Sigmoid colon (tissue), 7 donors: Measurements from ENCODE around the gene HRH2. TPM values are rescaled to one million over a fixed set of nuclear protein-coding genes. Genes with fewer than 3 reads are reported as not detected.

Experiments
- DNase-seq: peaks from one replicate; pipeline ENCODE4 v3.0.0-alpha.2; 2019
- H3K27ac ChIP-seq, 4 donors: fragments of 200-600 bp; sonication (generic); one replicate each; pipeline ENCODE4 v1.5.1; 2016 to 2019; ENCODE audit warnings: mild to moderate bottlenecking in 1 of 4
- H3K27me3 ChIP-seq, 3 donors: fragments of 200-600 bp; sonication (generic); one replicate each; pipeline ENCODE4 v1.5.1; 2019; ENCODE audit warnings: mild to moderate bottlenecking in 1 of 3
- H3K36me3 ChIP-seq, 4 donors: fragments of 200-600 bp; sonication (generic); one replicate each; pipeline ENCODE4 v1.5.1; 2016 to 2019
- H3K4me1 ChIP-seq, 4 donors: fragments of 200-600 bp; sonication (generic); one replicate each; pipeline ENCODE4 v1.5.1; 2017 to 2019
- H3K4me3 ChIP-seq, 4 donors: fragments of 200-600 bp; sonication (generic); one replicate each; pipeline ENCODE4 v1.5.1; 2017 to 2019; ENCODE audit warnings: mild to moderate bottlenecking in 2 of 4, moderate library complexity in 1 of 4
- H3K9me3 ChIP-seq, 4 donors: fragments of 200-600 bp in 3 of 4; sonication (generic) in 3 of 4; one replicate each; pipeline versions ENCODE4 v1.5.1 to v1.6.1; 2013 to 2019
- EP300 ChIP-seq, 4 donors: sonication (generic); formaldehyde crosslinking; IDR thresholded peaks; one replicate each; pipeline ENCODE4 v1.6.1; 2017; ENCODE audit warnings: antibody characterized with exemption in 4 of 4
- POLR2A ChIP-seq, 2 donors: fragments of 450-650 bp; IDR thresholded peaks; one replicate each; pipeline ENCODE4 v1.6.1; 2016; ENCODE audit warnings: antibody characterized with exemption in 2 of 2, mild to moderate bottlenecking in 2 of 2, moderate library complexity in 2 of 2
- POLR2AphosphoS5 ChIP-seq, 4 donors: sonication (generic); formaldehyde crosslinking; IDR thresholded peaks; one replicate each; pipeline ENCODE4 v1.6.1; 2017; ENCODE audit warnings: antibody characterized with exemption in 4 of 4
- WGBS, 2 donors: extraction: QIAGEN DNeasy Blood & Tissue Kit; methylation state at CpG; one replicate each; pipeline ENCODE4 v1.1.7; 2013; 5-methylcytosine and 5-hydroxymethylcytosine counted together
- intact Hi-C: fragments of 100-400 bp; cut with DNase I; formaldehyde crosslinking; loops from one replicate; pipeline ENCODE4 v1.15.1; 2023
- polyA plus RNA-seq, 3 donors: library from polyadenylated mRNA; stranded (reverse); fragments of 200-250 nt; gene quantifications; one replicate each; pipeline ENCODE4 v1.2.3, GENCODE V29; 2013
- total RNA-seq, 4 donors: library from RNA; depleted of rRNA; stranded (reverse); fragments of >200 nt; gene quantifications; one replicate each; pipeline ENCODE4 v1.1.0, GENCODE V29; 2016
- TF ChIP-seq, protein P1 (sequence below), 4 experiments: fragments of 450-650 bp in 3 of 4; fragments of 200-600 bp in 1 of 4; IDR thresholded peaks; one replicate each; pipeline ENCODE4 v1.5.1; 2016 to 2019; ENCODE audit warnings: antibody characterized with exemption in 4 of 4, mild to moderate bottlenecking in 3 of 4, moderate library complexity in 2 of 4
- donor health status: healthy with polysubstance abuse.
- donor health status: Bipolar disorder and iron deficiency.
- donor health status: healthy.

Gene HRH2
- total and polyA plus RNA-seq, 7 donors, result under 0.01 to 3.8 (median 1.5) TPM

DNA sequence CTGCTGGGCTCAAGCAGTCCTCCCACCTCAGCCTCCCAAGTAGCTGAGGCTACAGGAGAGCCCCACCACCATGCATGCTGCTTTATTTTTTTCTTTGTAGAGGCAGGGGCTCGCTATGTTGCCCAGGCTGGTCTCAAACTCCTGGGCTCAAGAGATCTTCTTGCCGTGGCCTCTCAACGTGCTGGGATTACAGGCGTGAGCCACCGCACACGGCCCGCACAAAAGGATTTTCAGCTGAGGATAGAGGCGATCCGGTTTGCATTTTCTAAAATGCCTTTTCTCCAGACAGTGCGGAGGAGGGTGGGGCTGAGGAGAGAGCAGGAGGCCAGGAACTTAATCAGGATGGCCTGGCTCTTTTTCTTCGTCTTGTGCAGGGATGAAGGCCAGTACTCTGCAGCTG lies 6.9 kb downstream of the HRH2 start:
- peaks cover 0 to 10% (median 0%) of the 10 kb centered on the region in 3 donors for H3K27me3 ChIP-seq
- no peaks in the 10 kb centered on the region for H3K36me3 ChIP-seq
- no peaks in the 10 kb centered on the region for H3K4me1 ChIP-seq
- TF ChIP-seq, protein P1, sequence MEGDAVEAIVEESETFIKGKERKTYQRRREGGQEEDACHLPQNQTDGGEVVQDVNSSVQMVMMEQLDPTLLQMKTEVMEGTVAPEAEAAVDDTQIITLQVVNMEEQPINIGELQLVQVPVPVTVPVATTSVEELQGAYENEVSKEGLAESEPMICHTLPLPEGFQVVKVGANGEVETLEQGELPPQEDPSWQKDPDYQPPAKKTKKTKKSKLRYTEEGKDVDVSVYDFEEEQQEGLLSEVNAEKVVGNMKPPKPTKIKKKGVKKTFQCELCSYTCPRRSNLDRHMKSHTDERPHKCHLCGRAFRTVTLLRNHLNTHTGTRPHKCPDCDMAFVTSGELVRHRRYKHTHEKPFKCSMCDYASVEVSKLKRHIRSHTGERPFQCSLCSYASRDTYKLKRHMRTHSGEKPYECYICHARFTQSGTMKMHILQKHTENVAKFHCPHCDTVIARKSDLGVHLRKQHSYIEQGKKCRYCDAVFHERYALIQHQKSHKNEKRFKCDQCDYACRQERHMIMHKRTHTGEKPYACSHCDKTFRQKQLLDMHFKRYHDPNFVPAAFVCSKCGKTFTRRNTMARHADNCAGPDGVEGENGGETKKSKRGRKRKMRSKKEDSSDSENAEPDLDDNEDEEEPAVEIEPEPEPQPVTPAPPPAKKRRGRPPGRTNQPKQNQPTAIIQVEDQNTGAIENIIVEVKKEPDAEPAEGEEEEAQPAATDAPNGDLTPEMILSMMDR (IDR thresholded peaks at IDR 0.05), result no peak
- TF ChIP-seq POLR2AphosphoS5 (IDR thresholded peaks at IDR 0.05) (no peak), POLR2A (IDR thresholded peaks at IDR 0.05) (no peak), EP300 (IDR thresholded peaks at IDR 0.05) (no peak)
- 85 to 90% methylated on average over 11 of the region's 11 CpGs for WGBS, 2 donors
- H3K27ac ChIP-seq, result no peak overlapping the region
- no peak overlapping the region for H3K4me3 ChIP-seq
- no peak for DNase-seq
- intact Hi-C loops, result no loop called here
- H3K9me3 ChIP-seq, result no peaks in the 10 kb centered on the region

DNA sequence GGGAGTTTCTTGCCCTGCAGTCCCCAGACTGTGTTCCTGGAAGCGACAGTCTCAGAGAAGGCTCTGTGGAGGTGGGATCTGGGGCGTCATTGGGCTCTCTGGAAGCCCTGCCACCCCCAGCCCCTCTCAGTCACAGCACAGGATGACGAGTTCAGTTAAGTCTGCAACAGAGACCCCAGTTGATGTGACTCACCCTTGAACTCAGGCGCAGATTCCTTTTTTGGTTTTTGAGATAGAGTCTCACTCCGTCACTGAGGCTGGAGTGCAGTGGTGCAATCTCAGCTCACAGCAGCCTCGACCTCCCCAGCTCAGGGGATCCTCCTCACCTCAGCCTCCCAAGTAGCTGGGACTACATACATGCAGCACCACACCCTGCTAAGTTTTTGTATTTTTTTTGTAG lies 8.3 kb downstream of the HRH2 start:
- no peak for DNase-seq
- WGBS, 2 donors, result 75 to 84% methylated on average over 6 of the region's 6 CpGs
- TF ChIP-seq EP300 (IDR thresholded peaks at IDR 0.05), result no peak
- intact Hi-C loops, result no loop called here
- Histone ChIP-seq H3K4me1 (no peaks in the 10 kb centered on the region), H3K36me3 (no peaks in the 10 kb centered on the region), H3K4me3 (no peak overlapping the region), H3K27ac (no peak overlapping the region), H3K27me3 (no peaks in the 10 kb centered on the region), H3K9me3 (no peaks in the 10 kb centered on the region)

DNA sequence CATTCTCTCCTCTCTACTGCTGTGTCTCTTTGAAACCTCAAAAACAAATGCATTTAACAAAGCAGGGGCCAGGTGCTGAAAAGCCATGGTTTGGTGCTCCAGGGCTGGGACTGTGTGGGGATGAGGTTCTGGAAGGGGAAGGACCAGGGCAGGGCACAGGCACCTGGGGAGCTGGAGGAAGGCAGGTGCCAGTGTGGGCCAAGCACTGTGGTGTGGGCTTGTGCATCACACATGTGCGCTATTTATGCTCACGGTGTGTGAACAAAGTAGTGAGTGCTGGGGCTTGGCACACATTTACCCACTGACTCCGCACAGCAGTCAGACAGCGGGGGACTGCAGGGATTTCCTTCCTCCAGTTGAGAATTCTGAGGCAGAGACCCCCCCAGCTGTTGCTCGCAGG lies 10.1 kb downstream of the HRH2 start:
- Histone ChIP-seq H3K27me3 (no peaks in the 10 kb centered on the region), H3K4me1 (no peaks in the 10 kb centered on the region), H3K27ac (no peak overlapping the region), H3K4me3 (no peak overlapping the region), H3K9me3 (no peaks in the 10 kb centered on the region), H3K36me3 (no peaks in the 10 kb centered on the region)
- TF ChIP-seq EP300 (IDR thresholded peaks at IDR 0.05) (no peak), POLR2A (IDR thresholded peaks at IDR 0.05) (no peak), POLR2AphosphoS5 (IDR thresholded peaks at IDR 0.05) (no peak)
- TF ChIP-seq, protein P1 (IDR thresholded peaks at IDR 0.05), result no peak
- intact Hi-C loops, result no loop called here
- 78 to 87% methylated on average over 5 of the region's 5 CpGs for WGBS, 2 donors
- no peak for DNase-seq

DNA sequence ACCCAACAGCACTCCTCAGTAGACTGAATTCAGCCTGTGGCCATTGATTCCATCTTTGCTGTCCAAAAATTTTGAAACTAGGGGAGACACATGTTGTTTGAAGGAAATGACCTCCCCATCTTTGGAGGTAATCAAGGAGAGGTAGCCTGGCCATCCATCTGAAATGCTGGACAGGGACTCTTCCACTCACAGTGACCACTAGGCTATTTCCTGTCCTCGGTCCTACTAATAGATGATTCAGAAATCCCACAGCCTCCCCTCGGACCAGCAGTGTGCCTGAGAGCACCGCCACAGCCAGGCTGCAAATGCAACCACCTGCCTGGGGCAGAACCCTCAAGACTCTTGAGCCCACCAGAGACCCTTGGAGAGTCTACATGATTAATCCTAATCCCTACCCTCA lies 12.5 kb downstream of the HRH2 start:
- H3K9me3 ChIP-seq, result no peaks in the 10 kb centered on the region
- no peak for DNase-seq
- intact Hi-C loops, result no loop called here
- 79 to 91% methylated on average over 3 of the region's 3 CpGs for WGBS, 2 donors
- no peaks in the 10 kb centered on the region for H3K4me1 ChIP-seq
- no peaks in the 10 kb centered on the region for H3K36me3 ChIP-seq
- H3K27me3 ChIP-seq, result no peaks in the 10 kb centered on the region
- H3K27ac ChIP-seq, result no peak overlapping the region
- no peak overlapping the region for H3K4me3 ChIP-seq
- TF ChIP-seq POLR2A (IDR thresholded peaks at IDR 0.05) (no peak), EP300 (IDR thresholded peaks at IDR 0.05) (no peak), POLR2AphosphoS5 (IDR thresholded peaks at IDR 0.05) (no peak)
- TF ChIP-seq, protein P1 (IDR thresholded peaks at IDR 0.05), result no peak

DNA sequence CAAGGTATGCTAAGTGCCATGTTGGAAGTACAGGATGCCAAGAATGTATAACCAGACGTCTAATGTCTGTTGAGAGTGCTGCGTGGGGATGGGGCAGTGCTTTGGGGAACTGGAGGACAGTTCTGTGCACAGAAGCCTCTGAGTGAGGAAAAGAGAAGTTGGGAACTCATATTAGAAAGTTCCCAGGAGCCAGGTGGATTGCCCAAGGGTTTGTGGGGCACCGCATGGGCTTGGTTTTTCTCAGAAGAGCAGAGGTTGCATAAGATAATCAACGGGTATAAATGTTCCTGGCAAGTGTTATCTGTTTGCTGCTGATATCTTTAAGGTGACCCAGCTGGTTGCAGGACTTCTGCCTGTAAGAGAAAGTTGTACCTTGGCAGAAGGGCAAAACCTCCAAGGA lies 13.1 kb downstream of the HRH2 start:
- 17 to 30% methylated on average over 4 of the region's 4 CpGs for WGBS, 2 donors
- no peaks in the 10 kb centered on the region for H3K4me1 ChIP-seq
- intact Hi-C loops, result no loop called here
- H3K36me3 ChIP-seq, result no peaks in the 10 kb centered on the region
- H3K9me3 ChIP-seq, result no peaks in the 10 kb centered on the region
- no peak overlapping the region for H3K27ac ChIP-seq
- DNase-seq, result no peak
- TF ChIP-seq EP300 (IDR thresholded peaks at IDR 0.05), result no peak
- TF ChIP-seq, protein P1 (IDR thresholded peaks at IDR 0.05), result no peak
- no peak for TF ChIP-seq POLR2A (IDR thresholded peaks at IDR 0.05)
- no peak for TF ChIP-seq POLR2AphosphoS5 (IDR thresholded peaks at IDR 0.05)
- H3K4me3 ChIP-seq, result no peak overlapping the region
- H3K27me3 ChIP-seq, result no peaks in the 10 kb centered on the region
